Measurements from ENCODE around the gene LMO4.

DNA sequence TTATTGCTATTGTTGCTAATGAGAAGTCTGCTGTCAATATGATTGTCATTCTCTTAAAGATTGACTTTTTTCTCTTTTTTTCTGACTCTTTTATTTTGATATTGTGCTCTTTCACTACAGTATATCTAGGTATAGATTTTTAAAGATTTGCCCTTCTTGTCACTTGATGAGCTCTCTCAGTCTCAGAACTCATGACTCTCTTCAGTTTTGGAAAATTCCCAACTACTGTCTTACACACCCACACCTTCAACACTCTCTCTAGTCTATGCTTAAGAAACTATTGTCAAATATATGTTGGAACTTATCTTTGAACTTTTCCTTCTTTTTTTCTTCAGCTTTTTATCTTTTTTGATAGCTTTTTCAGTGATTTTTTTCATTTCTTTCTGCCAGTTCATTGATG, 50.6 kb downstream of the LMO4 start:
- TF ChIP-seq TCF7L2 (IDR thresholded peaks at IDR 0.05; ENCODE audit: borderline replicate concordance, extremely low read depth, insufficient read depth, insufficient read length) (no peak), POLR2A (IDR thresholded peaks at IDR 0.05; ENCODE audit: borderline replicate concordance, extremely low read depth, insufficient read depth, insufficient read length) (no peak), YY1 (IDR thresholded peaks at IDR 0.05; ENCODE audit: extremely low read depth, insufficient replicate concordance, low read depth, low read length) (no peak), EZH2phosphoT487 (IDR thresholded peaks at IDR 0.05; ENCODE audit: borderline replicate concordance) (no peak), CTCF (IDR thresholded peaks at IDR 0.05 in 2 of 3, conservative IDR thresholded peaks at IDR 0.05 in 1 of 3; ENCODE audit: borderline replicate concordance in 1 of 3, insufficient read depth in 1 of 3, low read depth in 2 of 3, low read length in 2 of 3) (no peak), JUND (IDR thresholded peaks at IDR 0.05) (no peak), MAX (IDR thresholded peaks at IDR 0.05) (no peak), EGR1 (IDR thresholded peaks at IDR 0.05; ENCODE audit: low read depth) (no peak), POLR2AphosphoS5 (IDR thresholded peaks at IDR 0.05; ENCODE audit: low read depth, low read length) (no peak)
